GM12891 (cell line): ENCODE data around the gene PTPRN2.

ENCODE experiments used
- POLR2A ChIP-seq: IDR thresholded peaks from 2 replicates; pipeline ENCODE4 v1.6.1; 2011; ENCODE audit warnings: low read depth, low read length, control low read depth
- POLR2AphosphoS5 ChIP-seq: IDR thresholded peaks from 2 replicates; pipeline ENCODE4 v1.6.1; 2011; ENCODE audit warnings: low read depth, low read length, control low read depth
- POU2F2 ChIP-seq: IDR thresholded peaks from 2 replicates; pipeline ENCODE4 v1.6.1; 2011; ENCODE audit warnings: low read depth, mild to moderate bottlenecking, control low read depth, low read length, moderate library complexity
- SPI1 ChIP-seq: IDR thresholded peaks from 2 replicates; pipeline ENCODE4 v1.6.1; 2011; ENCODE audit warnings: low read depth, low read length, control low read depth
- TAF1 ChIP-seq: IDR thresholded peaks from 2 replicates; pipeline ENCODE4 v1.6.1; 2011; ENCODE audit warnings: low read depth, low read length, control low read depth

GRCh38 chr7:158383665-158384064 lies 204.0 kb downstream of the PTPRN2 start:
- no peak for TF ChIP-seq POLR2AphosphoS5
- no peak for TF ChIP-seq POLR2A
- TF ChIP-seq SPI1, result no peak
- no peak for TF ChIP-seq TAF1
- TF ChIP-seq POU2F2, result no peak
